ENCODE measurements around the gene SET.
"Not testable (repeated sequence)": the region's sequence is repeated elsewhere in the genome, so short reads cannot be mapped to it uniquely, and the experiment has no call there.

Gene SET

DNA sequence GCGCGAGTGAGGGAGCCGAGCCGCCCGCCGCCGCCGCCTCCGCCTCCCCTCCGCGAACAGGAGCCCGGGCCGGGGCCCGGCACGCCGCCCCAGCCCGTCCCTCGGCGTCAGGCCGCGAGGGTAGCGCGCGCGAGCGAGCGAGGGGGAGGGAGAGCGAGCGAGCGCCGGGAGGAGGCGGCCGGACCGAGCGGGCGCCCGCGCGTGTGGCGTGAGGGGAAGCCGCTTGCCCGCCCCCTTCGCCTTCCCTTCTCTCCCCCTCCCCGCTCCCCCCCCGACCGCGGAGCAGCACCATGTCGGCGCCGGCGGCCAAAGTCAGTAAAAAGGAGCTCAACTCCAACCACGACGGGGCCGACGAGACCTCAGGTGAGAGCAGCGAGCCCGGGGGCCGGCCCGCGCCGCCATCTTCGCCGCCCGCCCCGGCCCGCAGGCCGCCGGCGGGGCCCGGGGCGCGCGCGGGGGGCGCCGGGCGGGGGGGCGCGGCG, 312 bp downstream of the SET start:
- no peak for DNase-seq

DNA sequence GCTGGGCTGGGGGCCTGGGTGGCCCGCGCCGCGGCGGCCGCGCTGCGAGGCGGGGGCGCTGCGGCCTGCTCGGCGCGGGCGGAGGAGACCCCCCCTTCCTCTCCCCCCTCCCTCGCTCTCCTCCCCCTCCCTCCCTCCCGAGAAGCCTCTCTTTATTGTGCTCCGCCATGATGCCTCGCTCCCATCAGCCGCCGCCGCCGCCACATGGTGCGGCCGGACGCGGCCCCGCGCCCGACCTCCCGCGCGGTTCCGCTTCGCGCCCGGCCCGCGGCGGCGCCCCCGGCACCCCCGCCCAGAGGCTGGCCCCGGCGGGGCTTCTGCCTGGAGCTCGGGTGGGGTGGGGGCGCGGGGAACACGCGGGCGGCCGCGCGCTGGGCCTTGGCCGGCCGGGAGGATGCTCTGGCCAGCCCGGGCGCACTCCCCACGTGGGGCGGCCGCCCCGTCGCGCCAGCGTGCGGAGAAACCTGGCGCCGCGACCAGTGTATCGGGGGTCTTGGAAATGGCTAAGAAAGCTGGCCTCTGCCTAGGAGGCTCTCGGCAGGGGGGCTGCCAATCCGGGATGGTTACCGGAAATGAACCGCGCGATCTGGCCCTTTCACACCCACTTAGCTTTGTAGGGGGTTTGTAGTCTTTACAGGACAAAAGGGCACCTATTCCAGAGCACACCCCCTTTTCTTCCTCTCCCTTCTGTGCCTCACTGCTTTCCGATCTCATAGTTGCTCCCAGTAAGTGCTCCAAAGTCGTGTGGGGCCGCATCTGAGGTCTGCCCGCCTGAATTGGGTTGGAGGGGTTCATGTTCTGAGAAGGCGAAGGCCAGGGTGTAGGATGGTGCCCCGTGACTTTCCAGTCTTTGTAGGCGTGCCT, 1.0 kb downstream of the SET start:
- peak; percentile 58 for DNase-seq

DNA sequence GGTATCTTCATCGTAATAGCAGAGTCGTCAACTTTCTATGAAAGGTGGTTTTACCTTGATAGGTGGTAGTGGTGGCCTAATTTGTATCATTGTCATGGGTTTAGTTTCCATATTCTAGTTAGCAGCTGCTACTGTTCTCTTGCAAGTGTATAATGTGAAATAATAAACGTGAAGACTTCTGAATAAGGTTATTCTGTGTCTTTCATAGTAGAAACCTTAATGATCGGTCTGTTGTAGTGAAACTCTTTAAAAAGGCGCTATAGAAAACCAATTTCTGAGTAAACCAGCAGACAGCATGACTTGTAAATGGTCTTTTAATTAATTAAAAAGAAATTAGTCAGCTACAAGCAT, 1.6 kb downstream of the SET start:
- DNase-seq: no peak

DNA sequence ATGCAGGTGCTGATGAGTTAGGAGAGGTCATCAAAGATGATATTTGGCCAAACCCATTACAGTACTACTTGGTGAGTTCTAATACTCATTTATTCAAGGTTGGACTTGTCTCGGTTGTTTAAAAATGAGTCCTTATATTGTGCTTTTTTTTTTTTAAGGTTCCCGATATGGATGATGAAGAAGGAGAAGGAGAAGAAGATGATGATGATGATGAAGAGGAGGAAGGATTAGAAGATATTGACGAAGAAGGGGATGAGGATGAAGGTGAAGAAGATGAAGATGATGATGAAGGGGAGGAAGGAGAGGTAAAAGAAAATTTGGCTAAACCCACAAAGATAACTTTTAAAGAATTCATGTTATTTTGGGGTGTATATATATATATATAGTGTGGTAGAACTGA, 4.7 kb downstream of the SET start:
- not testable (repeated sequence) for DNase-seq

DNA sequence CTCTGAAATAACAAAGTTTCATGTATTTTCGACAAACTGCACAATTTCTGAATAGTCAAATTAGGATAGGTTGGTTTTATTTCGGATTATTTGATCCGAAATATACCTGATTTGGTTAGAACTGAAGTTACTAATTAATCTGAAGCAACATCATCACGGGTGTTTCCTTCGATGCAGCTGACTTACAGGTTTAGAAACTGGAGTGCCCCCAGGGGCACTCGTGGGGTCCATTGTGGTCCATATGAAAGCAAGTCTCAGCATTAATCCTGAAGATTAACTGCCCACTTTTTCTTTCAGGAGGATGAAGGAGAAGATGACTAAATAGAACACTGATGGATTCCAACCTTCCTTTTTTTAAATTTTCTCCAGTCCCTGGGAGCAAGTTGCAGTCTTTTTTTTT, 5.3 kb downstream of the SET start:
- DNase-seq: no peak

DNA sequence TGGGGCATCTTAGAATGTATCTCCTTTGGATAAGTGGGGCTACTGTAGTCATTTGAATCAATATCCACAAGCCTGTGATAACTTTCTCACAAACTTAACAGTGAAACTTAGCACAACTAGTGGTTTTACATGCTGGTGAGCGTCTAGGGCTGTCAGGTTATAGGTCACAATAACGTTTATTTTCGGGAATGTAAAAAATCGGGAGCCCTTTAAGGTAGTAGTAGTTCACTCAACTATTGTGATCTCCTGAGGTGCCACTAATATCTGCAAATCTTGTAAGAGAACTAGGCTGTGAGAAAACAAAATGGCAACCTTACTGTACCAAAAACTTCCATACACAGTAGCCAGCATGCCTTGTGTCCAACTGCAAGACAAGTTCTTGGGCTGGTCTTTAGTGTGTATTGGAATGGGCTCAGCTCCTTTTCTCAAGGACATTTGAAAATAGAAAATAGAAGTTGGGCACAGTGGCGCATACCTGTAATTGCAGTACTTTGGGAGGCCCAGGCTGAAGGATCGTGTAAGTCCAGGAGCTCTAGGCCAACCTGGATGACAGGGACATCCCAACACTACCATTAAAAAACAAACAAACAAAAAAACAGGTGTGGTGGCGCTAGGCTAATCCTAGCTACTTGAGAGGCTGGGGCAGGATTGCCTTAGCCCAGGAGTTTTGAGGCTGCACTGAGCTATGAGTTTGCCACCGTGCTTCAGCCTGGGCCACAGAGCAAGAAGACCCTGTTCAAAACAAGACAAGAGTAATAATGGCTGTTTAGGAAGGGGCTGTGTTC, 8.1 kb downstream of the SET start:
- DNase-seq: no peak

DNA sequence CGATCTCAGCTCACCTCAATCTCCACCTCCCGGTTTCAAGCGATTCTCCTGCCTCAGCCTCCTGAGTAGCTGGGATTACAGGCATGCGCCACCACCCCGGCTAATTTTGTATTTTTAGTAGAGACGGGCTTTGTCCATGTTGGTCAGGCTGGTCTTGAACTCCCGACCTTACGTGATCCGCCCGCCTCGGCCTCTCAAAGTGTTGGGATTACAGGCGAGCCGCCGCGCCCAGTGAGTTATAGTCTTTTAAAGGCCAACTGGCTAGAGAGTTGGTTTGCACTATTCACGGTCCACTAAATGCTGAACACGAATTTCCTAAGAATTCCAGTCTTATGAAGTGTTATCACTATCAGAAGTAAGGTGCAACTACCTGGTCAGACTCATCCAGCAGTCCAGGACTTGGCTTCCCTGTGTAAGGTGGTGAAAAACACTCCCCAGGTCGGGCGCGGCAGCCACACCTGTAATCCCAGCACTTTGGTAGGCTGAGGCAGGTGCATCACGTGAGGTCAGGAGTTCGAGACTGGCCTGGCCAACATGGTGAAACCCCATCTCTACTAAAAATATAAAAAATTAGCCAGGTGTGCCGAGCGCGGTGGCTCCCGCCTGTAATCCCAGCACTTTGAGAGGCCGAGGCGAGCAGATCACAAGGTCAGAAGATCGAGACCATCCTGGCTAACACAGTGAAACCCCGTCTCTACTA, 10.2 kb downstream of the SET start:
- not testable (repeated sequence) for DNase-seq

DNA sequence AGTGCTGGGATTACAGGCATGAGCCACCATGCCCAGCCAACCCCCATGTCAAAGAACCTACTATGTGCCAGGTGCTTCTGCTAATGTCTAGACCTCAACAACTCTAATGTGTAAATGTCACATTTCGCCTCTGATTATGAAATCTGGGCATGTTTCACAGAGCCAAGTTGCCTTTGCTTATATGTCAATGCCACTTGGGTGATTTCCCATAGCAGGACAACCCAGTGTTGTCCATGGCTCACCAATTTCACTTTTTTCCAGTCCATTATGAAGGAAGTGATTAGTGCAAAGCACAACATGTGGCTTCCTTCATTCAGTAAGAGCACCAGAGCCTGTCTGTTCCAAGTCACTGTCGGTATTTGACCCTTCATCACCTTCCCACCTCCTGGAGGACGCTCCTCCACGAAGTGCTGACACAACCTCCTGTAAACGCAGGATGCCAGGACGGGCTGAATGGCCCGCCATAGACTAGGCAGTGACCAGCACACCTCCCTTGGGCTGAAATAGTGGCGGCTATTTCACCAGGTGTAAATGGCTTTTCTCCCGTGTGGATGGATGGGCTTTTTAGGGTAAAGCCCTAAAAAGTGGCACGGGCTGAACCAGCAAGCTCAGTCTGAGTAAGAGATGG, 12.3 kb downstream of the SET start:
- no peak for DNase-seq

DNA sequence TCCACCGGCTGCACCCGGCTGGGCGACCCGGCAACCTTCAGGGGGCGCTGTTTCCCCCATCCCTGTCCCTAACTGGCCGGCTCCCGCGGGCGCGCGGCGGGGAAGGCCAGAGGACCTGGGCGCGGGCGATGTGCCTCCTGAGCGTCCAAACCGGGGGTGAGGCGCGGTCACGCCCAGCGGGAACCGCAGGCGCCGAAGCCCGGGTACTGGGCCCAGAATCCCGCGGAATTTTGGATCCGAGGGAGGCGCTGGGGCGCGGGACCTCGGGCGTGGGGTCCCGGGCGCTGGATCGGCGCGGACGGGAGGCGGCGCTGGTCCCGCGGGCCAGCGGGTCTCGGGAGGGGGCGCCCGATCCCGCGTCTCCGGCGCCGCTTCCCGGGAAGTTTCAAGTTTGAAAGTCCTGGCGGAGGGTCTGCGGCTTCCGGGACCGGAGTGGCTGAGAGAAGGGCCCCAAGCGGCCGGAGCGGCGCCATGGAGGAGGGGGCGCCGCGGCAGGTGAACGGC, 13.5 kb downstream of the SET start, which contains the start of gene PKN3:
TSS of gene PKN3 (plus strand) at position 59 of the 504 bp plus-strand sequence. CDS start at position 472, 413 bp downstream.
- DNase-seq: peak; percentile 79

DNA sequence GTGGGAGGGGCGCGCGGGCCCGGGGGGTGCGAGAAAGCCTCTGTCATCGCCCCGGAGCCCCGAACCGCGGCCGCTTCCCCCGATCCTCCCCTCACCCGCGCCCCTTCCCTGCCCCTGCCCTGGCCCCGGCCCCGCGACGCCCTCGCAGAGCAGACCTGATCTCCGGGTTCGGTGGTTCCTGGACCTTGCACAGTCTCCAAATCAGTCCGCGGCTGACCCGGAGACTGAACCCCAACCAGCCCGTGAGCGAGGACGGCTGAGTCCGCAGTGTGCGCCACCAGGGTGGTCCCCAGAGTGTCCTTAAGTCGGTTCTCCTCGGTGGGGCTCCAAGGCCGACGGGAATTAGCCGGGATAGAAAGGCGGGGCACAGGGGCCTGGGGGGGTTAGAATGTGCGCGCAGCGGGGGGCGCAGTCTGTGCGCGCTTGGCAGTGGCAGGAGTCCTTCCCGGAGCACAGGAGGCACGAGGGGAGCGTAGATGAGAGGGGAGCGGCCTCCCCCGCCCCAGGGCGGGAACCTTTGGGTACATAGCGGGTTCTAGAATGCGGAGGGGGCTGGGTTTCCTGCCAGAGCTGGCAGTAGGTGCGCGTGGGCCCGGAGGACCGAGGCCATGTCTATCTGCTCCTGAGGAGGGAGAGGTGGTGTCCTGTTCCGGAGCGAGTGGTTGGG, 14.1 kb downstream of the SET start:
- no peak for DNase-seq

DNA sequence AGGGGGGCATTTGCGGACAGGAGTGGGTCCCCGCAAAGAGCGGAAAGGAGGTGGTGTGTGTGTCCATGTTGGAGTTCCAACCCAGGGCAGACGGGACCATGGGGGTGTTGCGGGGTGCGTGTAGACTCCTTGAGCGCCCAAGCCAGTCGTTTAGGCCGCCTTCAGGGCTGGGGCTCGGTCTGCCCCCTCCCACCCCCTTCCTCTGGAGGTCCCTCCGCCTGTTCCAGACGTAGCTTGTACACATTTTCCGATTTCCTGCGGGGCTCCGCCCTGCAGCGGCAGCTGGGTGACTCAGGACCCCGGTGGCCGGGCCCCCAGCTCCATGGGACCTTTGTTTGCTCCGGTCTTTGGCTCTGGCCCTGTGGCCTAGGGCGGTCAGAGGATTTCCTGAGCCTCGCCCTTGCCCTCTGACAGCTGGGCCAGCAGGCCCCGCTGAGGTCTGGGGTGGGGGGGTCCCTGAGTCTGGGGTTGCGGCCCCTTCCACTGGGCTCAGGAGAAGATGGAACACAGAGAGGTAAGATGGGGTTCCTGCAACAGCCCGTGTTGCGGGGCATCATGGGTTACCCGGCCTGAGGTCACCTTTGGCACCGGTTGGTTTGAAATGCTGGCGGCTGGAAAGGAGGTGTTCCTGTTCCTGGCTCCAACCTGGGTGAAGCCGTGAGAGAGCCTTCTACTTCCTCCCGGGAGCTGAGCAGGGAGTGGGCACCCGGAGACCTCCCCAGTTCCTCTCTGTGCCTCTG, 14.8 kb downstream of the SET start:
- DNase-seq: no peak

DNA sequence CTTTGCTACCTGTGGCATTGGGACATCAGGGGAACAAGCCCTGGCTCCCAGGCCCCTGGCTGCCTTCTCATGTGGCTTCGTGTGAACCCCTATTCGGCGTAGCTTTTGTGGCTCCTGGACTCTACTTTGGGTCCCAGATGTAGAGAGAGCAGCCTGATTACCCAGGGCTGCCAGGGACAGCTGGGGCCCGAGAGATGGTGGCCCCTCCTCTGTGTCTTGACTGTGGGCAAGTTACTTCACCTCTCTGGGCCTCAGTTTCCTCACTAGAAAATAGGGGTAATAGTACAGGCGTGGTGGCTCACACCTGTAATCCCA, 15.3 kb downstream of the SET start:
- DNase-seq: no peak

DNA sequence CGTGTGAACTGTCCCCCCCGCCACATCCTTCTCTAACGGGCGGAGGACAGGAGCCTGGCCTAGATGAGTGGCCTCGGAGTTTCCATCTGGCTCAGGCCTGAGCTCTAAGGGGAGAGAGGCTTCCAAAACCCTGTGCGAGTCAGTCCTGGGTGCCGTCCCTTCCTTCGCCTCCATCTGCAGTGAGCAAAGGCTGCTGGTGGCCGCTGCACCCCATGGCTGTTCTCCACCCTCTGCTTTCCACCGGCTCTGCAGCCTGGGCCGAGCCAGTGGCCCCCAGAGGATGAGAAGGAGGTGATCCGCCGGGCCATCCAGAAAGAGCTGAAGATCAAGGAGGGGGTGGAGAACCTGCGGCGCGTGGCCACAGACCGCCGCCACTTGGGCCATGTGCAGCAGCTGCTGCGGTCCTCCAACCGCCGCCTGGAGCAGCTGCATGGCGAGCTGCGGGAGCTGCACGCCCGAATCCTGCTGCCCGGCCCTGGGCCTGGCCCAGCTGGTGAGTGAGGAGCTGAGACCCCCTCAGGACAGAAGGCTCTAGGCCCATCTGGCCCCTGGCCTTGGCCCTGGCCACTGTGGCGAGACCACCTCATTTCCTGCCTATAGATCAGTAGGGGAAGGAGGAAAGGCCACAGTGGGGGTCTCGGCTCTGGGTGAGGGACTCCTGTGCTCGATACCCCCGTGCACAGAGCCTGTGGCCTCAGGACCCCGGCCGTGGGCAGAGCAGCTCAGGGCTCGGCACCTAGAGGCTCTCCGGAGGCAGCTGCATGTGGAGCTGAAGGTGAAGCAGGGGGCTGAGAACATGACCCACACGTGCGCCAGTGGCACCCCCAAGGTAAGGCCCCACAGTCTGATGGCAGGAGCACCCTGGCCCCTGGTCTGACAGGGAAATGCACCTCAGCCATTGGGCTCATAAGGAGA, 16.3 kb downstream of the SET start:
- no peak for DNase-seq

DNA sequence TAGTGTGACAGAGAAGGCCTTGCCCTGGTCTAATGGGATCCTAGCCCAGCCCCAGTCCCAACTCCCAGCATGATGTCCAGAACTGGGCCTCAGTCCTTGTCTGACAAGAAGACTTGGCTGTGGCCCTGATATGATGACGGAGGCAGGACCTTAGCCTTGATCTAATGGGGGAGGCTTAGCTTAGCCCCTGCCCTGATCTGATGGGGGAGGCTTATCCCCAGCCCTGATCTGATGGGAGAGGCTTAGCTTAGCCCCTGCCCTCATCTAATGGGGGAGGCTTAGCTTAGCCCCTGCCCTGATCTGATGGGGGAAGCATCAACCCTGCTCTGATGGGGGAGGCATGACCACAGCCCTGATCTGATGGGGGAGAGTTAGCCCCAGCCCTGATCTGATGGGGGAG, 17.0 kb downstream of the SET start:
- no peak for DNase-seq

DNA sequence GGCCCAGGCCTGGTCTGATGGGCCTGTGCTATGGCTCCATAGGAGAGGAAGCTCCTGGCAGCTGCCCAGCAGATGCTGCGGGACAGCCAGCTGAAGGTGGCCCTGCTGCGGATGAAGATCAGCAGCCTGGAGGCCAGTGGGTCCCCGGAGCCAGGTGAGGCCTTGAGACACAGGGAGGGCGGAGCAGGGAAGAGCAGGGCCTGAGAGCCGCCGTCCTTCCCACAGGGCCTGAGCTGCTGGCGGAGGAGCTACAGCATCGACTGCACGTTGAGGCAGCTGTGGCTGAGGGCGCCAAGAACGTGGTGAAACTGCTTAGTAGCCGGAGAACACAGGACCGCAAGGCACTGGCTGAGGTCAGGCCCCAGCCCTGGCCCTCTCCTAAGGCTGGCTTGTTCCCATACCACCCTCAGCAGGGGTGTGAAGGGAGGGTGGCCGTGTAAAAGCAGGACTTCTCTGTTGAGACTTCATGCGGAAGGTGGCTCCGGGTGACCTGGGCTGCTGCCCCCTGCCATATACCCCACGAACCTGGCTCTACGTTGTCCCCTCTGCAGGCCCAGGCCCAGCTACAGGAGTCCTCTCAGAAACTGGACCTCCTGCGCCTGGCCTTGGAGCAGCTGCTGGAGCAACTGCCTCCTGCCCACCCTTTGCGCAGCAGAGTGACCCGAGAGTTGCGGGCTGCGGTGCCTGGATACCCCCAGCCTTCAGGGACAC, 17.8 kb downstream of the SET start:
- no peak for DNase-seq

DNA sequence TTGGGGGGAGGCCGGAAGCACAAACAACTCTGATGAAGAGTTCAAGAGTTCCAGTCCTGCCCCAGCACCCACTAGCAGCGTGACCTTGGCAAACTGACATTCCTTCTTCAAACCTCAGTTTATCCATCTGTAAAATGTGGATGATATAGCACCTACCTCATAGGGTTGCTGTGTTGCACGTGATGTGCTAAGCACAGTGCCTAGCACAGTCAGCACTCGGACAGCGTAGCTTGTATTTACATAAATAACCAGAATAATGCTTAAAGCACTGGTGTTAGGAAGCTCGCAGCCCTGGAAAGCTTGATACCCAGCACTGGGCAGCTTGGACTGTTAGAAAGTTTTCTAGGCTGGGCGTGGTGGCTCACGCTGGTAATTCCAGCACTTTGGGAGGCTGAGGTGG, 18.4 kb downstream of the SET start:
- DNase-seq: no peak

DNA sequence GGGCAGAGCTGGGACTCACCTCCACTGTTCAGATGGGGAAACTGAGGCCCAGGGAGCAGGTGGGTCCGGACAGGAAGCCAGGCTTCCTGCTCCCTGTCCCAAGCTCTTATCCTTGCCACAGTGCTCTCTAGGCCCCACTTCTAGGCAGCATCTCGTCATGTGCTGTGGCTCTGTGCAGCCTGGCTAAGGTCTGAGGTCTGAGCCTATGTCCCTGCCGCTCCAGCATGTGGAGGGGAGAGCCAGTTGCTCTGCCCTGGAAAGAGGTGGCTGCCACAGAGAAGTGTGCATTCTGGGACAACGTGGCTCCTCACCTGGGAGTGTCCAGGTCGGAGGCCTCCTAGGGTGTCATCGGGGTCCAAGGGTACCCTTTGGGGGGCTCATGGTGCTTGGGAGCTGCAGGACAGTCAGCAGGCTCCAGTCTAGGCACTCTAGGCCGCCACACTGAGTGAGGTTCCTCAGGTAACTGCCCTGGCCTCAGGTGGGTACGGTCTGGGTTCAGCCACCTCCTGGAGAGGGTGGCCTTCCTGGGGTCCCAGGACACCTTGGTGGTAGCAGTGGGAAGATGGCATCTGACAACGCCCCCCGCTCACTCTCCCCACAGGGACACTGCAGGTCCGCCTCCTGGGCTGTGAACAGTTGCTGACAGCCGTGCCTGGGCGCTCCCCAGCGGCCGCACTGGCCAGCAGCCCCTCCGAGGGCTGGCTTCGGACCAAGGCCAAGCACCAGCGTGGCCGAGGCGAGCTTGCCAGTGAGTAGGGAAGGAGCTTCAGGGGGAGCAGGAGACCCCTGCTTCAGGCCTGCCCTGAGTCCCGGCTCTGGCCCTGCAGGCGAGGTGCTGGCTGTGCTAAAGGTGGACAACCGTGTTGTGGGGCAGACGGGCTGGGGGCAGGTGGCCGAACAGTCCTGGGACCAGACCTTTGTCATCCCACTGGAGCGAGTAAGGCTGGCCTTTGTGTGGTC, 23.7 kb downstream of the SET start:
- no peak for DNase-seq

DNA sequence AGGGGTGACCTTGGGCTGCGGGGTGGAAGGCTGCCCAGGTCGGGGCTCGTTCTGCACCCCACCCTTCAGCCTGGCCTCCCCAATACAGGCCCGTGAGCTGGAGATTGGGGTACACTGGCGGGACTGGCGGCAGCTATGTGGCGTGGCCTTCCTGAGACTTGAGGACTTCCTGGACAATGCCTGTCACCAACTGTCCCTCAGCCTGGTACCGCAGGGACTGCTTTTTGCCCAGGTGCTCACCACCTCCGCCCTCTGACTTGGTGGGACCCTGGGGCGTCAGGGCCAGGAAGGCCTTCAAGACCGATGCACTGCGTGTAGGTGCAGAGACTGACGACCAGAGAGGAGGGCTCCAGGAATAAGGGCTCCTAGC, 24.4 kb downstream of the SET start:
- DNase-seq: no peak

All from NCI-H345 (cell line).